DOHH2 (cell line): ENCODE measurements around the gene C2orf49.

Experiments
- H3F3A ChIP-seq: fragments of 200-600 bp; sonication (generic), shearing (Covaris generic); 2 replicates; pipeline ENCODE4 v1.6.0; 2016; ENCODE audit warnings: antibody characterized with exemption, mild to moderate bottlenecking; ENCODE audit not compliant: control insufficient read depth, insufficient read depth
- H3K27ac ChIP-seq: fragments of 200-600 bp; sonication (generic); 2 replicates; pipeline ENCODE4 v1.5.1; 2014; ENCODE audit warnings: low read depth, mild to moderate bottlenecking, low read length, moderate library complexity
- H3K27me3 ChIP-seq: fragments of 200-600 bp; sonication (generic); 2 replicates; pipeline ENCODE4 v1.6.1; 2014; ENCODE audit warnings: mild to moderate bottlenecking, low read length, mixed read lengths; ENCODE audit not compliant: control insufficient read depth
- H3K36me3 ChIP-seq: fragments of 200-600 bp; sonication (generic); 2 replicates; pipeline ENCODE4 v1.6.1; 2014; ENCODE audit warnings: mild to moderate bottlenecking, low read length, moderate library complexity, mixed read lengths; ENCODE audit not compliant: control insufficient read depth
- H3K4me1 ChIP-seq: fragments of 200-600 bp; sonication (generic); 2 replicates; pipeline ENCODE4 v1.6.1; 2014; ENCODE audit warnings: mild to moderate bottlenecking, low read length, mixed read lengths; ENCODE audit not compliant: control insufficient read depth
- H3K4me2 ChIP-seq: fragments of 200-600 bp; sonication (generic); 2 replicates; pipeline ENCODE4 v1.6.0; 2014; ENCODE audit warnings: mild to moderate bottlenecking, low read length, moderate library complexity
- H3K4me3 ChIP-seq: fragments of 200-600 bp; sonication (generic); 2 replicates; pipeline ENCODE4 v1.5.1; 2014; ENCODE audit warnings: mild to moderate bottlenecking, low read length, mixed read lengths
- H3K79me2 ChIP-seq: fragments of 200-600 bp; sonication (generic); 2 replicates; pipeline ENCODE4 v1.6.1; 2014; ENCODE audit warnings: mild to moderate bottlenecking, low read length, mixed read lengths; ENCODE audit not compliant: control insufficient read depth
- H3K9me2 ChIP-seq: fragments of 200-600 bp; sonication (generic); replicated peaks from 2 replicates; pipeline ENCODE4 v1.6.1; 2014; ENCODE audit warnings: mild to moderate bottlenecking, low read length, mixed read lengths; ENCODE audit not compliant: control insufficient read depth
- H3K9me3 ChIP-seq: fragments of 200-600 bp; sonication (generic); 2 replicates; pipeline ENCODE4 v1.6.1; 2014; ENCODE audit warnings: antibody characterized with exemption, low read length, mixed read lengths; ENCODE audit not compliant: control insufficient read depth, insufficient read depth
- H4K20me1 ChIP-seq: fragments of 200-600 bp; sonication (generic); 2 replicates; pipeline ENCODE4 v1.6.0; 2014; ENCODE audit warnings: low read depth, mild to moderate bottlenecking, antibody characterized with exemption, low read length, moderate library complexity; ENCODE audit not compliant: control insufficient read depth, insufficient read depth
- EZH2phosphoT487 ChIP-seq: fragments of 200-600 bp; sonication (generic); IDR thresholded peaks from 2 replicates; pipeline ENCODE4 v1.6.1; 2017; ENCODE audit warnings: borderline replicate concordance, mild to moderate bottlenecking, antibody characterized with exemption, low read length, moderate library complexity, mixed read lengths
- TF ChIP-seq, protein P1 (sequence below): fragments of 200-600 bp; sonication (generic); IDR thresholded peaks from one replicate; pipeline ENCODE4 v1.5.1; 2014; ENCODE audit warnings: antibody characterized with exemption, mild to moderate bottlenecking, low read depth, low read length; ENCODE audit not compliant: poor library complexity, severe bottlenecking

C2orf49 gene

DNA sequence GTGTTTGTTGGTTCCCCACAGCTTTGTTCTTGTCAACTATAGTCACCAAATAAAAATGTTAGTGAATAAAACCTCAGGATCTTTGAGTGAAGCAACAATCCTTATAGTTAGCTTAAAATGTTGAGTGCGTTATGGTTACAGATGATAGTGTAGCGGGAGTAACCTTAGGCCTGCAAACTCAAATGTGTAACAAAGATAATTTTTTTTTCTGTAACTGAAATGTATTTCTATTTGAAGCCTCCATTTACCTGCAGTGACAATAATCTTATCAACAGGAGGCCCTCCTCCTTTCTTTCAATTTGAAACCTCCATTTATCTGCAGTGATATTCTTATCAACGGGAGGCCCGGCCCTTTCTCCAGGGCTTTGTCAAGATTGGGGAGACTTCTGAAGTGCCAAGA is 3.1 kb upstream of the C2orf49 start:
- peaks cover 49% of the 10 kb centered on the region for H3K79me2 ChIP-seq
- H3K4me2 ChIP-seq = no peak overlapping the region
- no peak for TF ChIP-seq EZH2phosphoT487
- H3K9me2 ChIP-seq = no peaks in the 10 kb centered on the region
- no peaks in the 10 kb centered on the region for H3K27me3 ChIP-seq
- peaks cover 18% of the 10 kb centered on the region for H3K36me3 ChIP-seq
- H4K20me1 ChIP-seq = no peaks in the 10 kb centered on the region; the same call in 1 of the 2 replicates
- peaks cover 31% of the 10 kb centered on the region for H3K4me1 ChIP-seq
- no peaks in the 10 kb centered on the region for H3K9me3 ChIP-seq
- no peak overlapping the region for H3K4me3 ChIP-seq
- peaks cover 10% of the 10 kb centered on the region for H3F3A ChIP-seq
- H3K27ac ChIP-seq = no peak overlapping the region

DNA sequence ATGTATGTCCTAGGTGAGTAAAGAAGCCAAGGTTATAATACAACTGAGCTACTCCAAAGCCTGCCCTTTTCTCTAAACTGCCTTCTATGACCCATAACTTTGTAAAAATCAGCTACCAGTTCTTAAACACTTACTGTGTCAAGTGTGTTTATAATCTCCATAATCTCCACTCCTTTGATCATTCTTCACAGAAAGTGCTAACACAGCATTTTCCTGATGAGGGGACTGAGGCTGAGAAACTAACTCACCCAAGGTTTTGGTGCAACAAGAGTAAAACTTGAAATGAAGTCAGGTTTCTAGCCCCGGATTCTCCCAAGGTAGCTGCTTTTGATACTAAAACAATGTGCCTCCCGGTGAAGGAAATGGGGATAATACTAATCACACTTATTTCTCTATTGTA is 1.9 kb upstream of the C2orf49 start:
- H3K79me2 ChIP-seq = peaks cover 53% of the 10 kb centered on the region
- no peaks in the 10 kb centered on the region for H3K9me2 ChIP-seq
- H3K9me3 ChIP-seq = no peaks in the 10 kb centered on the region
- H3K36me3 ChIP-seq = peaks cover 29% of the 10 kb centered on the region
- no peak overlapping the region for H3K4me3 ChIP-seq
- H3K4me1 ChIP-seq = peaks cover 25% of the 10 kb centered on the region
- TF ChIP-seq, protein P1, sequence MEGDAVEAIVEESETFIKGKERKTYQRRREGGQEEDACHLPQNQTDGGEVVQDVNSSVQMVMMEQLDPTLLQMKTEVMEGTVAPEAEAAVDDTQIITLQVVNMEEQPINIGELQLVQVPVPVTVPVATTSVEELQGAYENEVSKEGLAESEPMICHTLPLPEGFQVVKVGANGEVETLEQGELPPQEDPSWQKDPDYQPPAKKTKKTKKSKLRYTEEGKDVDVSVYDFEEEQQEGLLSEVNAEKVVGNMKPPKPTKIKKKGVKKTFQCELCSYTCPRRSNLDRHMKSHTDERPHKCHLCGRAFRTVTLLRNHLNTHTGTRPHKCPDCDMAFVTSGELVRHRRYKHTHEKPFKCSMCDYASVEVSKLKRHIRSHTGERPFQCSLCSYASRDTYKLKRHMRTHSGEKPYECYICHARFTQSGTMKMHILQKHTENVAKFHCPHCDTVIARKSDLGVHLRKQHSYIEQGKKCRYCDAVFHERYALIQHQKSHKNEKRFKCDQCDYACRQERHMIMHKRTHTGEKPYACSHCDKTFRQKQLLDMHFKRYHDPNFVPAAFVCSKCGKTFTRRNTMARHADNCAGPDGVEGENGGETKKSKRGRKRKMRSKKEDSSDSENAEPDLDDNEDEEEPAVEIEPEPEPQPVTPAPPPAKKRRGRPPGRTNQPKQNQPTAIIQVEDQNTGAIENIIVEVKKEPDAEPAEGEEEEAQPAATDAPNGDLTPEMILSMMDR = no peak
- peaks cover 10% of the 10 kb centered on the region for H3F3A ChIP-seq
- H3K4me2 ChIP-seq = no peak overlapping the region
- H3K27ac ChIP-seq = no peak overlapping the region
- no peaks in the 10 kb centered on the region; the same call in 1 of the 2 replicates for H4K20me1 ChIP-seq
- H3K27me3 ChIP-seq = no peaks in the 10 kb centered on the region

DNA sequence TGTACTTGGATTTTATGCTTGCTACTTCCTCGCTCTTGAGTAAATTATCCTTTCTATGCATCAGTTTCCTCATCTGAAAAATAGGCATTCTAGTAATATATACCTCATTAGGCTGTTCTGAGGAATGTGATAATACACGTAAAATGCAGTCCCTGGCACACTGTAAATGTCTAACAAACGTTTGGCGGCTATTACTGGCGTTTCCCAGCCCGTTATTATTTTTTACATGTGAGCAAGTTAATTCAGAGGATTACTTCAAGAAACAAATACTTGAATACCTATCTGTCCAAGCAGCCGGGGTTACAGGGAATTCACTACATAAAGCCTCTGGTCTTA is 586 bp upstream of the C2orf49 start:
- Histone ChIP-seq H3K4me3 (peak overlapping the region; percentile 98), H3K79me2 (peaks cover 66% of the 10 kb centered on the region), H3K4me2 (peak overlapping the region; percentile 78), H3K36me3 (peaks cover 42% of the 10 kb centered on the region), H3F3A (peaks cover 1% of the 10 kb centered on the region), H4K20me1 (no peaks in the 10 kb centered on the region; the same call in 1 of the 2 replicates), H3K27ac (peak overlapping the region; percentile 59), H3K9me2 (no peaks in the 10 kb centered on the region), H3K9me3 (no peaks in the 10 kb centered on the region), H3K27me3 (no peaks in the 10 kb centered on the region), H3K4me1 (peaks cover 18% of the 10 kb centered on the region)
- TF ChIP-seq EZH2phosphoT487 = no peak
- TF ChIP-seq, protein P1 = no peak

GRCh38 chr2:105338020-105338385 is 663 bp downstream of the C2orf49 start:
- H3K9me2 ChIP-seq = no peaks in the 10 kb centered on the region
- no peaks in the 10 kb centered on the region for H3F3A ChIP-seq
- H3K79me2 ChIP-seq = peaks cover 66% of the 10 kb centered on the region
- no peaks in the 10 kb centered on the region; the same call in 1 of the 2 replicates for H4K20me1 ChIP-seq
- no peaks in the 10 kb centered on the region for H3K9me3 ChIP-seq
- H3K27ac ChIP-seq = peak overlapping the region; percentile 14; the same call in 1 of the 2 replicates
- no peak for TF ChIP-seq EZH2phosphoT487
- TF ChIP-seq, protein P1 = no peak
- H3K36me3 ChIP-seq = peaks cover 54% of the 10 kb centered on the region
- peak overlapping the region; percentile 89 for H3K4me2 ChIP-seq
- H3K4me1 ChIP-seq = peaks cover 18% of the 10 kb centered on the region
- peak overlapping the region; percentile 98 for H3K4me3 ChIP-seq
- H3K27me3 ChIP-seq = no peaks in the 10 kb centered on the region
